MM.1S (cell line): ENCODE data around the gene CD300LF.

Experiments
- DNase-seq: peaks from one replicate; pipeline ENCODE4 v3.0.0-alpha.2; 2015
- H2AFZ ChIP-seq: fragments of 300-600 bp; sonication (generic); 2 replicates; pipeline ENCODE4 v1.6.0; 2016; ENCODE audit warnings: antibody characterized with exemption, low read length
- H3F3A ChIP-seq: fragments of 300-600 bp; sonication (generic); 2 replicates; pipeline ENCODE4 v1.6.1; 2016; ENCODE audit warnings: mild to moderate bottlenecking, antibody characterized with exemption, low read length, moderate library complexity, mixed read lengths; ENCODE audit not compliant: insufficient read depth
- H3K27ac ChIP-seq: fragments of 300-600 bp; sonication (generic); 2 replicates; pipeline ENCODE4 v1.5.1; 2016; ENCODE audit warnings: mild to moderate bottlenecking, low read length
- H3K27me3 ChIP-seq: fragments of 300-600 bp; sonication (generic); replicated peaks from 2 replicates; pipeline ENCODE4 v1.6.0; 2016; ENCODE audit warnings: low read length; ENCODE audit not compliant: insufficient read depth
- H3K36me3 ChIP-seq: fragments of 300-600 bp; sonication (generic); replicated peaks from 2 replicates; pipeline ENCODE4 v1.6.1; 2016; ENCODE audit warnings: mild to moderate bottlenecking, low read length, mixed read lengths; ENCODE audit not compliant: insufficient read depth
- H3K4me1 ChIP-seq: fragments of 300-600 bp; sonication (generic); 2 replicates; pipeline ENCODE4 v1.6.1; 2016; ENCODE audit warnings: low read length, mixed read lengths
- H3K4me2 ChIP-seq: fragments of 300-600 bp; sonication (generic); 2 replicates; pipeline ENCODE4 v1.6.0; 2016; ENCODE audit warnings: low read depth, low read length
- H3K4me3 ChIP-seq: fragments of 300-600 bp; sonication (generic); 2 replicates; pipeline ENCODE4 v1.5.1; 2016; ENCODE audit warnings: low read length, mixed read lengths
- H3K79me2 ChIP-seq: fragments of 300-600 bp; sonication (generic); 2 replicates; pipeline ENCODE4 v1.6.1; 2016; ENCODE audit warnings: mixed run types, low read length, mixed read lengths
- H3K9ac ChIP-seq: fragments of 300-600 bp; sonication (generic); 2 replicates; pipeline ENCODE4 v1.6.1; 2016; ENCODE audit warnings: low read length, mixed read lengths
- H3K9me2 ChIP-seq: fragments of 300-600 bp; sonication (generic); replicated peaks from 2 replicates; pipeline ENCODE4 v1.6.1; 2016; ENCODE audit warnings: mild to moderate bottlenecking, low read length, mixed read lengths; ENCODE audit not compliant: insufficient read depth
- H3K9me3 ChIP-seq: fragments of 300-600 bp; sonication (generic); replicated peaks from 2 replicates; pipeline ENCODE4 v1.6.1; 2016; ENCODE audit warnings: mild to moderate bottlenecking, low read length, mixed read lengths; ENCODE audit not compliant: insufficient read depth
- H4K20me1 ChIP-seq: fragments of 300-600 bp; sonication (generic); 2 replicates; pipeline ENCODE4 v1.6.1; 2016; ENCODE audit warnings: mild to moderate bottlenecking, low read length, moderate library complexity, mixed read lengths; ENCODE audit not compliant: insufficient read depth
- EZH2 ChIP-seq: fragments of 300-600 bp; sonication (generic); optimal IDR thresholded peaks from 2 replicates; pipeline ENCODE3; 2017; ENCODE audit warnings: low read depth, mild to moderate bottlenecking, antibody characterized with exemption, low read length, mixed read lengths
- EZH2phosphoT487 ChIP-seq: fragments of 300-600 bp; sonication (generic); IDR thresholded peaks from 2 replicates; pipeline ENCODE4 v1.6.1; 2018; ENCODE audit warnings: antibody characterized with exemption, low read length
- TF ChIP-seq, protein P1 (sequence below): fragments of 300-600 bp; sonication (generic); IDR thresholded peaks from 2 replicates; pipeline ENCODE4 v1.5.1; 2016; ENCODE audit warnings: antibody characterized with exemption, low read length, mixed read lengths

The CD300LF gene

DNA sequence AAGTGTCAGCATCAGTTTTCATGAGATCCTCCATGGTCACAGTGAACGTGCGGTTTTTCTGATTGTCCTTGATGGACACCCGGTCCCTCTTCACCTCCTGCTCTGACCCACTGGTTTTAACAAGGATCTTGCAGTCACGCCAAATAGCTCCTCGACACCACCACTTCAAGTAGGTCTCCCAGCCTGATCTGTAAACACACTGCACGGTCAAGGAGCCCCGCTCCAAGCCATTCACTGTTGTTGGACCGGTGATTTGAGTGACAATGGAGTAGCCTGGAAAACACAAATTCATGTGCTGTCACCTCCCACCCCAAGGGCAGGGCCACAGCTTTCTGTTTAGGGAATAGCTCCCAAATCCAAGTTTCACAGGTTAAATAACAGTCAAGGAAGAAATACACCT, 8.2 kb downstream of the CD300LF start:
- Histone ChIP-seq H2AFZ (no peak overlapping the region), H3K27me3 (no peaks in the 10 kb centered on the region), H3K4me2 (no peak overlapping the region), H3K27ac (no peak overlapping the region), H3K36me3 (no peaks in the 10 kb centered on the region), H3K4me1 (no peaks in the 10 kb centered on the region), H3F3A (no peaks in the 10 kb centered on the region), H4K20me1 (no peaks in the 10 kb centered on the region), H3K9me2 (no peaks in the 10 kb centered on the region), H3K9me3 (no peaks in the 10 kb centered on the region), H3K9ac (no peak overlapping the region), H3K4me3 (no peak overlapping the region), H3K79me2 (no peaks in the 10 kb centered on the region)
- TF ChIP-seq, protein P1, sequence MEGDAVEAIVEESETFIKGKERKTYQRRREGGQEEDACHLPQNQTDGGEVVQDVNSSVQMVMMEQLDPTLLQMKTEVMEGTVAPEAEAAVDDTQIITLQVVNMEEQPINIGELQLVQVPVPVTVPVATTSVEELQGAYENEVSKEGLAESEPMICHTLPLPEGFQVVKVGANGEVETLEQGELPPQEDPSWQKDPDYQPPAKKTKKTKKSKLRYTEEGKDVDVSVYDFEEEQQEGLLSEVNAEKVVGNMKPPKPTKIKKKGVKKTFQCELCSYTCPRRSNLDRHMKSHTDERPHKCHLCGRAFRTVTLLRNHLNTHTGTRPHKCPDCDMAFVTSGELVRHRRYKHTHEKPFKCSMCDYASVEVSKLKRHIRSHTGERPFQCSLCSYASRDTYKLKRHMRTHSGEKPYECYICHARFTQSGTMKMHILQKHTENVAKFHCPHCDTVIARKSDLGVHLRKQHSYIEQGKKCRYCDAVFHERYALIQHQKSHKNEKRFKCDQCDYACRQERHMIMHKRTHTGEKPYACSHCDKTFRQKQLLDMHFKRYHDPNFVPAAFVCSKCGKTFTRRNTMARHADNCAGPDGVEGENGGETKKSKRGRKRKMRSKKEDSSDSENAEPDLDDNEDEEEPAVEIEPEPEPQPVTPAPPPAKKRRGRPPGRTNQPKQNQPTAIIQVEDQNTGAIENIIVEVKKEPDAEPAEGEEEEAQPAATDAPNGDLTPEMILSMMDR: no peak
- TF ChIP-seq EZH2phosphoT487: no peak
- DNase-seq: no peak

DNA sequence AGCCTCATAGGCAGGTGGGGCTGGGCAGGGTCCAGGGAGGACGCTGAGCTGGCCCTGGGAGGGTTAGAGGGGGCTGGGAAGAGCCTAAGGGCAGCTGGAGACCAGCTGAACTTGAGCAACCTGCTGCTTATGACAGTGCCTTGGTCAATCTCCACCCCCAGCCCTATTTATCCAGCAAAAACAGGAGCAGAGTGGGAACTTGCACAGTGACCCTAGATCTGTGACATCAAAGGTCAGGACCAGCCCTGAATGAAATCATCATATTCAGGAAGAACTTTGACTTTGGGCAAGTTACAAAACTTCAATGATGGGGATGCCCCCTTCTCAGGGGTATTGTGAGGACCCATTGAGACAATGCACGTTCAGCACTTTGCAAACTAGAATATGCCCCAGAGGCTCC, 9.4 kb downstream of the CD300LF start:
- no peaks in the 10 kb centered on the region for H3K4me1 ChIP-seq
- H3K9me2 ChIP-seq: no peaks in the 10 kb centered on the region
- H3K79me2 ChIP-seq: no peaks in the 10 kb centered on the region
- H3K4me2 ChIP-seq: no peak overlapping the region
- H3F3A ChIP-seq: no peaks in the 10 kb centered on the region
- H2AFZ ChIP-seq: no peak overlapping the region
- no peak for DNase-seq
- H3K9ac ChIP-seq: no peak overlapping the region
- no peaks in the 10 kb centered on the region for H3K36me3 ChIP-seq
- H3K27me3 ChIP-seq: no peaks in the 10 kb centered on the region
- no peak overlapping the region for H3K27ac ChIP-seq
- no peaks in the 10 kb centered on the region for H4K20me1 ChIP-seq
- H3K4me3 ChIP-seq: no peak overlapping the region
- H3K9me3 ChIP-seq: no peaks in the 10 kb centered on the region
- TF ChIP-seq, protein P1: no peak
- TF ChIP-seq EZH2phosphoT487: no peak
- no peak for TF ChIP-seq EZH2

DNA sequence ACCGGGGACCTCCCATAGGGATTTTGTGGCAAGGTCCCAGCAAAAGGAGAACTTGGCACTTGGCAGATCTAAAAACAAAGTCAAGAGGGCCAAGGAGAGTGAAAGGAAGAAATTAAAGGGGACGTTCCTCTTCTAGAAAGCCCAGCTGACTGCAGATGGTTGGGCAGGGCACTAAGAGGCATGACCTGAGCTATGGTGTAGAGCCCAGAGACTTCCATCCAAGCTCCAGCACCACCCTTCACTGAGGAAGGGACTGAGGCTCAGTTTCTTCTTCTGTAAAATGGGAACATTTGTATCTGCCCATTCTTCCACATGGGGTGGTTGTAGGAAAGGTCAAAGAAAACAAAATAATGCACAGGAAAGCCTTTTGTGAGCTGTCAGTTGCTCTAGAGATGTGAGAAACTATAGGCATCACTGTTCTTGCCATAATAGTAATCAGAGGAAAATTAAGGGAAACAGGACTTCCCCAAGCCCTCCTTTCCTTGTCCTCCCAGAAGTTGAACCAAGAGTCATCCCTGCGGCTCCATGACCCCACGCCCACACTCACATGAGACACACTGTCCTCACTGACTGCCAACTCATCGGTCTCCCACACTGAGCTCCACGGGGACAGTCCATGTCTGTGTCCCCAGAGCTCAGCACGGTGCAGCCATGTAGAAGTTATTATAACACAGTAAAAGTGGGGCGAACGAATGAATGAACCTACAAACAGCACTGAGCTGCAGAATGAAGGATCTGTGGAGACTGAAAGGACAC, 10.4 kb downstream of the CD300LF start:
- DNase-seq: no peak
- no peaks in the 10 kb centered on the region for H3K9me3 ChIP-seq
- H4K20me1 ChIP-seq: no peaks in the 10 kb centered on the region
- no peak overlapping the region for H3K27ac ChIP-seq
- TF ChIP-seq, protein P1: no peak
- TF ChIP-seq EZH2 (no peak), EZH2phosphoT487 (no peak)
- no peak overlapping the region for H3K4me3 ChIP-seq
- H3K9ac ChIP-seq: no peak overlapping the region
- no peaks in the 10 kb centered on the region for H3K27me3 ChIP-seq
- no peaks in the 10 kb centered on the region for H3F3A ChIP-seq
- no peak overlapping the region for H2AFZ ChIP-seq
- no peaks in the 10 kb centered on the region for H3K9me2 ChIP-seq
- no peaks in the 10 kb centered on the region for H3K36me3 ChIP-seq
- H3K4me1 ChIP-seq: no peaks in the 10 kb centered on the region
- H3K79me2 ChIP-seq: no peaks in the 10 kb centered on the region
- no peak overlapping the region for H3K4me2 ChIP-seq
